ENCODE results near the gene APCDD1L.

DNA sequence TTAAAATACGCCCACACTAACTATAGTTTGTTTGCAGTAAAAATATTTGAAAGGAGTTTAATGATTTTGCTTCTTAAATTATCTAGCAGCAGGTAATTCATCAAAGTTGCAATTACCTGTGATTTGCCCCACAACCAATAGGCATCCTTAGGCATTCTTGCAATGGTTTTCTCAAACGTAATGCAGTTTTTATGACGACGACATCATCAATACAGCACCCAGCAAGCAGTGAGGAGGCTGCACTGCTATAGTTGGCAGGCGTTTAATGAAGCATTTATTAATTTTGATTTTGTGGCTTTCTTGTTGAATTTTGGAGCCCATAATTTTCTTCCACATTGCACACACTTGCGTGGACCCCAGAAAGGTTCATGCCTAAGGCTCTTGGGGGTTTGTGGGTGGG is 28.1 kb upstream of the APCDD1L start:
- TF ChIP-seq CTCF (IDR thresholded peaks at IDR 0.05; ENCODE audit: insufficient read depth, low read length) (no peak), GABPA (IDR thresholded peaks at IDR 0.05; ENCODE audit: low read depth) (no peak), POLR2AphosphoS5 (IDR thresholded peaks at IDR 0.05; ENCODE audit: low read depth) (no peak)
- TF ChIP-seq, protein P1, sequence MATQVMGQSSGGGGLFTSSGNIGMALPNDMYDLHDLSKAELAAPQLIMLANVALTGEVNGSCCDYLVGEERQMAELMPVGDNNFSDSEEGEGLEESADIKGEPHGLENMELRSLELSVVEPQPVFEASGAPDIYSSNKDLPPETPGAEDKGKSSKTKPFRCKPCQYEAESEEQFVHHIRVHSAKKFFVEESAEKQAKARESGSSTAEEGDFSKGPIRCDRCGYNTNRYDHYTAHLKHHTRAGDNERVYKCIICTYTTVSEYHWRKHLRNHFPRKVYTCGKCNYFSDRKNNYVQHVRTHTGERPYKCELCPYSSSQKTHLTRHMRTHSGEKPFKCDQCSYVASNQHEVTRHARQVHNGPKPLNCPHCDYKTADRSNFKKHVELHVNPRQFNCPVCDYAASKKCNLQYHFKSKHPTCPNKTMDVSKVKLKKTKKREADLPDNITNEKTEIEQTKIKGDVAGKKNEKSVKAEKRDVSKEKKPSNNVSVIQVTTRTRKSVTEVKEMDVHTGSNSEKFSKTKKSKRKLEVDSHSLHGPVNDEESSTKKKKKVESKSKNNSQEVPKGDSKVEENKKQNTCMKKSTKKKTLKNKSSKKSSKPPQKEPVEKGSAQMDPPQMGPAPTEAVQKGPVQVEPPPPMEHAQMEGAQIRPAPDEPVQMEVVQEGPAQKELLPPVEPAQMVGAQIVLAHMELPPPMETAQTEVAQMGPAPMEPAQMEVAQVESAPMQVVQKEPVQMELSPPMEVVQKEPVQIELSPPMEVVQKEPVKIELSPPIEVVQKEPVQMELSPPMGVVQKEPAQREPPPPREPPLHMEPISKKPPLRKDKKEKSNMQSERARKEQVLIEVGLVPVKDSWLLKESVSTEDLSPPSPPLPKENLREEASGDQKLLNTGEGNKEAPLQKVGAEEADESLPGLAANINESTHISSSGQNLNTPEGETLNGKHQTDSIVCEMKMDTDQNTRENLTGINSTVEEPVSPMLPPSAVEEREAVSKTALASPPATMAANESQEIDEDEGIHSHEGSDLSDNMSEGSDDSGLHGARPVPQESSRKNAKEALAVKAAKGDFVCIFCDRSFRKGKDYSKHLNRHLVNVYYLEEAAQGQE (IDR thresholded peaks at IDR 0.05; ENCODE audit: insufficient replicate concordance, low read depth): no peak

Measured in HL-60 (cell line).